ENCODE measurements around the gene SYT1.

The SYT1 gene

DNA sequence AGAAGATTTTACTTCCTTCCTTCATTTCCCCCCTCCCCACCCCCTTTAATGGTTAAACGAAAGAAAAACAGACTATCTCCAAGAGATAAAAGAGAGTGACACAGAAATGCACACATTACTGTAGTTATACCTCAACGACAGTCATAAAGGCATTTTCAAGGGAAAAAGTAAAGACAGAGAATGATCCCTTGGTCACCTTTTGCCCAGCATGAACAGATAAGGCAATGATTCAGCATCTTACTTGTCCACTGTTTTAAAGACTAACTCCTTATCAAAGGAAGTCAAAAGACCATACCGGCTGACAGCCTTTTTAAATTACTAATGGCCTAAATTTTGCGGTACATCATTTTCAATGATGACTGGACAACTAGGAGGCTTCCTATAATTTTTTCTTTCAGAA lies 499.6 kb downstream of the SYT1 start:
- DNase-seq: no peak

DNA sequence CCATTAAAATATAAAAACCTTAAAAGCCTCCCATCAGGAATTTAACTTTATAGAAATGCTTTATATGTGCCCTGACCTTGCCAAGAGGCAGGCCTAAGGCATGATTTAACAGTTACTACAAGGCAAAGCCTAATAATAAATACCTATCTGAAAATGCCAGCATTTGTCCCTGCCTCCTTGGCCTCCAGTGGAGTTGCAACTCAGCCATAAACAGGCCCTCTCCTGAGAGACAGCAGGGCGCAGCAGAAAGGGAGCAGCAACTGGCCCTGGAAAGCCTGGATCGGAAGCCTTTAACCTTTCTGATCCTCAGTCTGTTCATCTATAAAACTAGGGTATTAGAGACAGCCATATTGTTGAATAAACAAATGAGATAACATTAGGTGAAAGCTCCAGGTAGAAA lies 501.8 kb downstream of the SYT1 start:
- DNase-seq: no peak

DNA sequence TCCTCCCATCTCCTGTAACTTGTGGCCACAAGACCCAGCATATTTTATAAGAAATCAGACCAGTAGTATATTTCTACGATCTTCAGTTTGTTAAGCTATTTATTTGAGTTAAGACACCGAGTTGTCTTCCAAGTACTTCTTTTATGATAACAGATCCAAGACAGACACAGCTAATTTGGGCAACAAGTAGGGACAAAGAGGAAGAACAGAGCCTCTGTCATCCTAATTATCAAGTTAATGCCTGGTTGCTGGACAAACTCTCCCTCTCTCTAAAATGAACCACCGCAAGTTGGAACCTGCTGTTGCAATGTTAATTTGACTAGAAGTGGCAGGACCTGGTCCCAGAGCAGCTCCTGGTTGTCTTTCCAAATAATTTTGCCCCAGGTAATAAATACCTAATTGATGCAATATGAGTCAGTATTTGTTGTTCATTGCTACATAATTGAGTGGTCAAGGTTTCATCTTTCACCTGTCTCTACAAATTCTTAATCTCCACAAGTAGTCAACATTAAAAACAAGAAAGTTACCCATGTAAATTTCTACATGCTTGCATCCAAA lies 502.5 kb downstream of the SYT1 start:
- DNase-seq: no peak

DNA sequence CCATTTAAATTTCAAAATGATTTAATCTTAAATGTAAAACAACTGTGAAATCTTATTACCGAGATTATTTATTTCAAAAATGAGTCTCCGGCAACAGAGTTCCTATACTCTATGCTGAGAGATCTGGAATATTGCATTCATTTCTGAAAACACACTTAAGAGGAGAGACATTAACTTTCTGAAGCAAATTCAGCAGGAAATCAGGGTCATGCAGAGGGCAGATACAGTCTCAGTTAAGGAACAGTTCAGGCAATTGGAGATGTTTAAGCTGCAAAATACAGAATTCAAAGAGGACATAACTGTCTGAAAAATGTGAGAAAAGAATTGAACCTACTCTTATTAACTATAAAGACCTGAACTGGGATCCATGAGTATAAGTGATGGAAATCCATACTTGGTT lies 505.4 kb downstream of the SYT1 start:
- no peak for DNase-seq

DNA sequence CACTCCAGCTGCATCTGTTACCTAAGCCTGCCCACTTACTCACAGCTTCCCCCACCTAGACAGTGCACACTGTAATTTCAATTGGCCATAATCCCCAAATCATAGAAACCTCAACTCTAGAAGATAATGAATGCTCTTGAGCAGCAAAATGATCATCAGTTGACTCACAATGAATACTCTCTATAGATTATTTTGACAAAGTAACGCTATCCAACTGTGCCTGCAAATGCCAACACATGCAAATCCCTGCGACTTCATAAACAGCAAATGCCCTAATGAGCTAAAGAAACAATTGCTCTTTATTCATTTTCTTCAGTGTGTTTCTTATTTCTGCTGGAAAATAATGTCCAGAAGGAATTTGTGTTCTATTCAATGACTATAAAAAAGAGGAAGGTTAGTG lies 506.7 kb downstream of the SYT1 start:
- DNase-seq: no peak

DNA sequence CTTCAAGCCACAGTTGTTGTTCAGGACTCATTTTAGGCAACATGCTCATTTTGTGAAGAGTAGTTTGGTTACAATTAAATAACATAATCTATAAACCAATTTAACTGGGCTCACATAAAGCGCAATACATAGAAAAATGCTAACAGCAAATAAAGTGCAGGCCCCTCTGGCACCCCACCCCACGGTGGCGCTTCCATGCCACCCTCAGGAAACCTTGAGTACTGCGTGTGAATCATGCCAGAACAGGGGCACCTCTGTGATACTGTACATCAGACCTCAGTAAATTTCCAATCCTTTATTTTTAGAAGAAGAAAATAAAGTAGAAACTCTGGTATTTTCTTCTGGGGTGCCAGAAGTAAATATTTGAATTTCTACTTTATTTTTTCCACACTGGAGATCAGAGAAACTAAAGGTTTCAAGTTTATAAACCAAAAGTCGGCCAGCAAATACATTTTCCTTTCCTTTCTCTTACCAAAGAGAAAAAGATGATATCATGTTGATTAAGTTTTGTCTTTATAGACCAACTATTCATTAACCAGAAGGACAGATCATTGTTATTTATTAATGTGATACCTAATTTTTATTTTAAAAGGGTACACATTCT lies 509.4 kb downstream of the SYT1 start:
- peak; percentile 63 for DNase-seq

DNA sequence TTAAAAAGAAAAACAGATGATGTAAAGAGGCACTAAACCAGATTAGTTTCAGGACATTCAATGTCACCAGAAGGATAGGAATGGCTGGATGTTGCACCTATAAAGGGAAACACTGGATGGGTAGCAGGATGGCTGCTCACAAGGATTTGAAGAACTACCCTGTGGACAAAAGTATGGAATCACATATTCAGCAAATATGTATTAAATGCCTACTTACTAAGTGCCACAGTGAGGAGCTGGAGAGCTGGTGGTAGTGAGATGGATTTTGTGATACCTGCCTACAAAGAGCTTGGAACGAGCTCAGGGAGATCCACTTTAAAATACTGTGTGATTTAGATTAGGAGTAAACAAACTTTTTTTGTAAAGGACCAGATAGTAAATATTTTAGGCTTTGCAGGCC lies 510.0 kb downstream of the SYT1 start:
- peak; percentile 6 for DNase-seq

DNA sequence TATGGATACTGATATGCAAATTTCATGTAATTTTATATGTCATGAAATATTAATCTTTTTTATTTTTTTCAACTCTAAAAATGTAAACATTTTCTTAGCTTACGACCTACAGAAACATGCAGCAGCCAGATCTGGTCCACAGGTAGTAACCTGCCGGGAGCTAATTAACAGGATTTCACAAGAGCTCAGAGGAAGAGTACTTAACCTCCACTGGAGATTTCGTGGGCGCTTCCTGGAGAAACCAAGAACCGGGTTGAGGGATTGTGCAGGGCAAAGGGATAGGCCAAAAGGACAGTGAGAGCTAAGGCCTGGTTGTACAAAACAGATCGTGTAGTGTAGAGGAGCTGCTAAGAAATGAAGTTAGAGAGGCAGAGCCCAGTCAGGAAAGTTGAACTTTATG lies 510.5 kb downstream of the SYT1 start:
- no peak for DNase-seq

DNA sequence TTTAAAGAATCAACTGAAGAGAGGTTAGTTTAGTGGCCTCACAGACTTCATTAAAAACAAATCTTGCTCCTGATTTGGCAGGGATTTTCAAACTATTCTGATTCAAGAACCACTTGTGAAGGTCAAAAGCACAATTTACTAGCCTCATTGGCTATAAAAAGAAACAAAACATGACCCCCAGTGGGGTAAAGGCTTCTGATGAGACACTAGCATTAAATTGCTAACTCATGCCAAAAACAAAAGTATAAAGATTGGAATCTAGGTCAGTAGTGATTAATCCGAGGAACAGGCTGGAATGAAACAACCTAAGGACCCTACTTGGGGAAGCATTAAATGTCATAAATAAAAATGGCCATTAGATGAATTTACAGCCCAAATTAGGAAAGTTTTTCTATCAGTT lies 513.9 kb downstream of the SYT1 start:
- no peak for DNase-seq

DNA sequence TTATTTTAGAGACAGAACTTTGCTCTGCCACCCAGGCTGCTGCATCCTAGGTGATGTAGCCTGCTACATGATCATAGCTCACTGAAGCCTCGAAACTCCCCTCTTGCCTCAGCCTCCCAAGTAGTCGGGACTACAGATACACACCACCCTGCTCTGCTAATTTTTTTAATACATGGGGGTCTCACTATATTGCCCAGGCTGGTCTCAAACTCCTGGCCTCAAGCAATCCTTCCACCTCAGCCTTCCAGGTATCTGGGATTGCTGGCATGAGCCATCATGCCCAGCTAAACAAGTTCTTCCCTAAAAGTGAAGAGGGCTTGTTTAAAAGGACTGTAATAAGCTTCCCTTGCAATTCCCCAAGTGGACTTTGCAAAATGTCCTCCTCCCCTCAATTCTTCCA lies 515.8 kb downstream of the SYT1 start:
- no peak for DNase-seq

DNA sequence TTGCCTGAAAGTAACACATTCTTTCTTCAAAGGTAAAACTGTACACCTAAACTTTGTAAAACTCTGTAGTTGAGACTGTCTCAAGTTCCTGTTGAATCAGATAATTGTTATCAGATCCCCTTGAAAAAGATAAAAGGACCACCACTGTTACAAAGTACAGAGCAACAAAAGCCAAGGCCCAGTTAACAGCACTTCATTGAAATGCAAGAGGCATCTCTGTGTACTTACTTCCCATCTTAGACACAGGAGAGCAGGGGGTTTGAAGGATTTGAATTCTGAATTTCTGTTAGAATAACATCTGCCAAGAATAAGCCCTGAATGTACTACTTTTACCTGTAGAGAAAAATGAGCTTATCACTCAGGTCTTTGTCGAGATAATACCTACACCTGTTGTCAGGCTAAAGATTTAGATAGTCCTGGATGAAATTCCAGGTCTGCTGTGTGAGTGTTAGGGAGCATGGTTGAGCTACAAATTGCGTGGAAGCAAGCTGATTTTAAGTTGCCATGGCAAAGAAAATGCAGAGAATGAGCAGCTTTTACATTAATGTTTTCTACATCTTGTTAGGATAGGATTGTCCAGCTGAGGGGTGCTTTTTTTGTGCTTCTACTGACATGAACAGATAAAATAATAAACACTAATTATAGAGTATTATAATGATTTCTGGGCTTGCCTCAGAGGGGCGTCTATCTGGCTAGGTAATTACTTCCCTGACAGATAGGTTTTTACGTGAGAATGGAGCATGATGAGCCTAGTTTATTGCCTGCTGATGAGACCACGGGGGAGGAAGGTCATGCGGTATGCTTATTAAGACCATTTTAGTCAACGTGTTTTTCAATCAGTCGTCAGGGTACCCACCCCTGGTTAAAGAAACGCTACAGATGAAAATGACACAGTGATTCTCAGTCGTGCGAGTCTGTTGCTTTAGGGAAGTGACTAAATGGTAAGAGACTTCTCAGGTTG lies 517.0 kb downstream of the SYT1 start:
- no peak for DNase-seq

DNA sequence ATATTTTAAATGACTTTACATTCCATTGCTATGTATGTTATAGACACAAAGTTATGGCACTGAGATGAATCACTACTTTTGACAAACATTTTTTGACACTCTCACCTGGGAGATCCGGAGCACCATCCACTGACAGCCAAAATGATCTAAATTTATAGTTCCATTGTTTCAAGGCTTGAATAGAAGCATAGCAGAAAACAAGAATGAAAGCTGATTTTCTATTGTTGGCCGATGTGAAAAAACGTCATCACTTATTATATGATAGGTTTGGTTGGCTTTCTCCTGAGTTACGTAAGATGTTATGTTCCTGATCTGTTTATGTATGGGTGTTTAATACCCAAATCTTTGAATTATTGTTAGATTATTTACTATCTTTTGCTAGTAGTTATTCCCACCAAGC lies 520.0 kb downstream of the SYT1 start:
- no peak for DNase-seq

DNA sequence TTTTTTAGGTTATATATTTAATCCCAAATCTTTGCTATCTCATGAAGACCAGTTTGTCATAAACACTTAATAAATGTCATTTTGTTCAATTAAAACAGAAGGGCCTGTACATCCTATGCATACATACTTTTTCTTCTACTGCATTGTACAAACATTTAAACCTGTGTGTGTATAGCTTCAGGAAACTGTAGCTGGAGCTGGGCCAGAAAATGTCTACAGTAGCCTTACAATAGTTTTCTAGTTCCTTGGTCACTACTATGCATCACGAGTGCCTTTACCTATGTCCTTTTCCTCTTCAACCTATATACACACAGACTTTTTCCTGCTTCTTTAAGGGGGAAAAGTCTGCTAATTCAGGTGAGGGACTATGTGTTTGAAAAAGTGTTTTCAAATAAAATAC lies 523.4 kb downstream of the SYT1 start:
- DNase-seq: no peak

DNA sequence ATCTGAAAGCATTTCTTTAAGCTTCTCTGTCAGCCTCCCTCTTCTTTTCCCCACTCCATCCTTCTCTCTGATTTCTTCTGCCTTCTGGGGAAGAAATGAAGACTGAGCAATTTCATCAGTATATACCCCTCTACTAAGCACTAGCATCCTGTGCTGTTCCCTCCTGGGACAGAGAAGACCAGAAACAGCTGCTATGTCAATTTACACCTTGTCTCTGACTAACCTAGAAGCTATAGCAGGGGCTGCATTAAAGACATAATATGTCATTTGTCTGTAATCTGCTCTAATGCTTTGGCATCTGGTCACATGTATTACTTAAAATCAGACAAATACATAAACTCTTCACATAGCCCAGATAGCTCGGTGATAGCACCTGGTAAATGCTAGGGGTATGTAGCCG lies 529.3 kb downstream of the SYT1 start:
- no peak for DNase-seq

DNA sequence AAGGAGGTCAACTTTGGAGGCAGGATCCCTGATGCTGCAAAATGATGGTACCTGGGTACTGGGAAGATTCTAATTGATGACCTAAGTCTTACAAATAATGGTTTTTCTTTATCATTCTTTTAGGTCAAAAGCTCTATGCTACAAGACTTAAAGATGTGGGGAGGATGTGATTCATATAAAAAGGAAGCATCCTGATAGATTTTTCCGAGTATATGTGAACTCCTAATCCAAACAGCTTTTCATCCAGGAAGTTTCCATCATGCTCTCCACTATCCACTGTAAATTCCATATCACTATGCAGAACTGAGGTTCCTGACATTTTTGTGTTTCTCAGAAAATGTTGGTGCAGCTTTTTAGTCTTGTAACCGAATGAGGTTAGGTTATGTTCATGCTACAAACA lies 533.0 kb downstream of the SYT1 start:
- DNase-seq: no peak

DNA sequence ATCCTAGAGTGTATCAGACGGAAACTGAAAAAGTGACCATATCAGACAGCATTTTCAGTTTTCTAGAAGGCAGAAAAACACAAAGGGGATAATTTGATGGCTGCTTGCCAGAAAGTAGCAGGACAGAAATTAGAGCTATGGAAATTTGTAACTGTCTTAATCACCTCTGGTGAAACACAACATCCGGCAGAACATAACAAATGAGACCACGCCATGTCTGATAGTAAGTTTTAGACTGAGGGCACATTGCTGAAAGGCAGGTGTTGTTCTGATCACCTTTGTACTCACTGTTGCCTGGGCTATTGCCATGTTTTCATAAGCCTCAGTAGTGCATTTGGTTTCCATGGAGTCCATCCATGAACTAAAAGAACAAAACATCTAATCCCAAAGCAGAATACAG lies 535.9 kb downstream of the SYT1 start:
- DNase-seq: no peak

DNA sequence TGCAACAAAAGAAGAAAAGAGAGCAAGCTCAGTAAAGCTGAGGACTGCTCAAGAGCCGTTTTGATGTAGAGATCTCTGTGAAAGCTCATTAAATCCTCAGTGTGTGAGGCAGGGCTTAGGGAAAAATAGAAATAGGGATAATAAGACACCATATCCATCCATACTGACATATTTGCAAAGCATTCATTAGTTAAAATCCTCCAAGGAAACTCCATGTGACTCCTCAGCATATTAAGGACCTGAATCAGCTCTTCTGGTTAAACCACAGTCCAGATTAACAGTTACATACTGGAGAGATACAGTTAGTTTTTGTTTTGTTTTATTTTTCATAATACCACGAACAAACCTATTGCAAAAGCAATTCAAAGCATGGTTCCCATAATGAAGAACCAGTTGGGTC lies 538.0 kb downstream of the SYT1 start:
- DNase-seq: no peak

DNA sequence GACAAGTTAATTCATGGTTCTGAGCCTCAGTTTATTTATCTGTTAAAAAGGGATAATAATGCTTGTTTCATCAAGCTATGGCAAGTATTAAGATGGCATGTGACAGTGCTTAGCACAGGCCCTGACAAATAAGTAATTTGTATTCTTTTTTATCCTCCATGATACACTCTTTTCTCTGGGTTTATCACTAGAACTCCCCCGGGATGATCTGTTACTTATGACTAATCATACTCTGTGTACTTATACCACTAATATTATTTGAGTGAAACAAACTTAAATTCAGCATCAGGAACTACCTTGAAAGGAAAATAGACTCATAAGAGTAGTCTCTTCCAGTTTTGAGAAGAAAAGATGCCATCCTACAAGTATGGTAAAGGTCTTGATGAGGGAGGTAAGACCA lies 542.4 kb downstream of the SYT1 start:
- no peak for DNase-seq

DNA sequence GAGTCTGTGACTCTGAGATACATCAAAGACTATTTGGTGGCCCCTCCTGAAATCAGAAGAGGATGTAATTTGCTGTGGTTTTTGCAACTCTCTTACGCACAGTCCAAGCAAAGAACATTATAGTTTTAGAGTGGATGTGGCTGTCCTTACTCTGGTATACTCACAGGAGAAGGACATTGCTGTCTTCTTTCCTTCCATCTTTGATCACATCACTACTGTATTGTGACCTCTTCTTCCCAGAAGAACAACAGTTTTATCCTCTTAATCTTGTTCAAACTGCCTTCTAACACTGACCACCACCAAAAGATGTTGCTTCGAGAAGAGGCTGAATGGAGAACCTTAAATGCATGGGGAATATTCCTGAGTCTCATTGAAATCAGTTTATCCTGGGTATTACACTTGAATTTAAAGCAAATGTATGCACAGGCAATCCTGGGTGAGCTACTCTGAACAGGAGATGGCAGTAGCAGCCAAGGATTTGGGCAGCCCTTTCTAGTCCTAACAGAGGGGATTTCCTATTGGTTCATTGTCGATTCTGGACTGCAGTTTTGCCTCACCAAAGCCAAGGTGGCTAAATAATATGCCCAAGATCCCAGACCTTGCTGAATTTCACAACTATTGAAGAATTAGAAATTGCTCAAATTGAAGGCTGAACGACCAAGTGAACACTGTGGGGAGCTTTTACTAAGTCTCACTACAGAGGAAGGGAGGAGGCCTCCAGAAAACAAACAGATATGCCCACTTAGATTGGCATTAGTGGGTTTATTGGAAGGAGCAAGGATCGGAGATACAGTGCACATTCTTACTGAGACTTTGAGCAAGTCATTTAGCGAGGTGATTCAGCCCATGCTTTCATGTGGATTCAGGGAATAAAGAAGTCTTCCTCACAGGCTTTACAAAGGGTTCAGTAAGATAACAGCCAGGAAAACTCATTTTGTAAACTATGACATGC lies 543.4 kb downstream of the SYT1 start:
- DNase-seq: peak; percentile 73

DNA sequence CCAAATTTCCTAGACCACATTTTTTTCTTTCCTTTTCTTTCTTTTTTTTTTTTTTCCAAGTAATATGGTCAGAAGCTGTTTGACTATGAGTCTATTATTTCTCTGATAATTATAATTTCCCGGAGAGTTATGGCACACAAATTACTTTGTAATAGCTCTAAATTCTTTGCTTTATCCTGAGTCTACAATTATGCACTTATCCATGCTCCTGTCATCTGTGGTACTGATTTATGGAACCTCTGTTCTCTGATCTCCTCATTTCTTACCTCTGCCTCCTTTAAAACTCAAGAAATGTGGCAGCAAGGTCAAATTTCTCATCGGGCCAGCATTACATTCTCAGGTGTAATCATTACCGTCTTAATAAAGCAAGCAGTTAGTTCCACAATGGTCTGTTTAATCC lies 544.1 kb downstream of the SYT1 start:
- DNase-seq: no peak

DNA sequence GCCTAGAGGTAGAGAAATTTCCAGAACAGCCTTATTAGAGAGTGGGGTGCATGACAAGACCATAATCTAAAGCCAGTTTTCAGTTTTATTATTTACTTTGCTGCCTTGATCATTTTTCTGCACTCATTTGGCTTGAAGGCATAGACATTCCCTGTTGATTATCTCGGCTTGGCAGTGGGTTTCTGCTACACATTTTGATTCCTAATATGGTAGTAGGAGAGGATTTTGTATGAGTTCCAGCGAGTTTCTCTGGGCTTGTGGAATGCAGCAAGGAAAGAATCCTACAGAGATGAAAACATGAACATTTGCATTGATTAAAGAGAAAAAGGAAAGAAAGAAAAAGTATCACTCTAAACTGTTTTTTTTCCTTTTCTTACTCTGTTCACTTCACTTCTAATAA lies 545.0 kb downstream of the SYT1 start:
- no peak for DNase-seq

DNA sequence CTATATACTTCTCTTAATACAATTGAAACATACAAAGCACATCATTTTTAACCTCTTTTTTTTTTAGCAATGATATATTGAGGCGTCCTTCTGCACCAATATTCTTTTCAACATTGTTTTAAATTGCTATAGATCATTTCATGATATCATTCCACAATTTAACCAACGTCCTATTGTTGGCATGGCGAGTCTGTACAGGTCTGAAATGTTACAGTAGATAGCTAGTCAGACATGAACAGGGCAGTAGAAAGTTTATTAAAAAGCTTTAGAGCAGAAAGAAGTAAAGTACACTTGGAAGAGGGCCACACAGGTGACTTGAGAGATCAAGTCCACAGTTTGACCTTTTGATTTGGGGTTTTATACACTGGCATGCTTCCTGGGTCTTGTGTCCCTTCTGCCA lies 547.2 kb downstream of the SYT1 start:
- DNase-seq: no peak

DNA sequence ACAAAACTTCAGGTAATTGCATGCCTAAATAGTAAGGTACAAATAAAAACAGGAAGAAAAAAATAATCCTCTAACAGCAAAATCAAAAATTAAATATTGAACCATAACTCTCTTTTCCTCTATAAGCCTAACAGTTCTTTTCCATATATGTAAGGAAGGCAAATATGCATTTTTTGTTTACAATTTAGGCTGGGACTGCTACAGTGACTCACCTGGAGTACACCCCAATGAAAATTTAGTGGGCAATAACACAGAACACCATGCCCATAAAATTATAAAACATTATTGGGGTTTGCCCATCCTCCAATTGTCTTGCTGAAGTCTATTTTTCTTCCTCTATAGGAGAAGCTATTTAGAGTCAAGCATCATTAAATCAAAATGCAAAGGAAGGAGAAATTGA lies 549.2 kb downstream of the SYT1 start:
- no peak for DNase-seq

Data from DMS53 (cell line).